HG02970 (cell line): Measurements from ENCODE around the gene PLPP1.

Experiments used
- ATAC-seq: cut with Tn5 transposase; IDR thresholded peaks from one replicate; pipeline ENCODE4 v1.9.1; 2021; ENCODE audit warnings: mild to moderate bottlenecking, moderate library complexity, moderate number of reproducible peaks; ENCODE audit not compliant: unreplicated experiment, low FRiP score

The PLPP1 gene

DNA sequence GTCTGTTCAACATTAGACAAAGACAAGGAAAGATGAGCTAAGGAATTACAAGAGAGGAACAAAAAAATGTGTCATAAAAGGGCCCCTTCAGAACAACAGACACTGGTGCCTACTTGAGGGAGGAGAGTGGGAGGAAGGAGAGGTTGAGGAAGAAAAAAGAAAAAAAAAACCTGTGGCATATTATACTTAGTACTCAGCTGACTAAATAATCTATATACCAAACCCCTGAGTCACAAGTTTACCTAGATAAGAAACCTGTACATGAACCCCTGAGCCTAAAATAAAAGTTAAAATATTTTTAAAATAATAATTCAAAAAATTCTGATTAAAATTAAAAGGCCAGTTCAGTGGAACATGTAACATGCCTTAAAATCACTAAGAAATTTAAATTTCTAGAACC, 119.7 kb downstream of the PLPP1 start:
- no peak for ATAC-seq

DNA sequence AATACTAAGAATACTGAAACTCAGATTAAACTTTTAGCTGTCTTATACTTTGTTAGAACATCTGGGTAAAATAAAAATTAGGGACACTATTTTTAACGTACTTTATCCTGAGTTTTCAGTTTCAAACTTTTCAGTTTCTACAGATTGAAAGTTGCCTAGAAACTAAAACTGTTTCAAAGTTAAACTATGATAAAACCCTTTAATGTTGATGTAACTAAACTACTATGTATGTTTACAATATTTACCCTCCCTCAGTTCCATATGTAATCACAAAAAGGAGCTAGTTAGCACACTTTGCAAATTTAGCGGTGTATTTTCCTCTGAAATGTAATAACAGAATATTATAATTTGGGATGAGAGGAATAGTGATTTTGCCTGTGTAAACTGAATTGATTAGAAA, 121.1 kb downstream of the PLPP1 start:
- ATAC-seq: no peak

DNA sequence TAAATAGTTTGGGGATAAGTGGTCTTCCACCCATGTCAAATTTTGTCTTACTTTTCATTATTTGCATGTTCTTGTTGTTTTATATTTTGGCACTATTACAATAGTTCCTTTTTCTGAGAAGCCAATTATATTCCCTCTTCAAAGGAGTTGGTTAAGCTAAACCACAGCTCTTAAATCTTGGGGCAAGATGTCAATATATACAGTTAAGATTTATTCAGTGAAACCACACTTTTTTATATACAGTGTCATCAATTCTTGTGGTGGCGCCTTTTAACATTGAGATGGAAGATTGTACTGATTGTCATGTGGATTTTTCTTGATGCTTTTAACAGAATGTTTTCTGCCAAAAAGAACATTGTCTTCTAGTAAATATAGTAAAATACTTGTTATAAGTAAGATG, 122.9 kb downstream of the PLPP1 start:
- ATAC-seq: no peak

DNA sequence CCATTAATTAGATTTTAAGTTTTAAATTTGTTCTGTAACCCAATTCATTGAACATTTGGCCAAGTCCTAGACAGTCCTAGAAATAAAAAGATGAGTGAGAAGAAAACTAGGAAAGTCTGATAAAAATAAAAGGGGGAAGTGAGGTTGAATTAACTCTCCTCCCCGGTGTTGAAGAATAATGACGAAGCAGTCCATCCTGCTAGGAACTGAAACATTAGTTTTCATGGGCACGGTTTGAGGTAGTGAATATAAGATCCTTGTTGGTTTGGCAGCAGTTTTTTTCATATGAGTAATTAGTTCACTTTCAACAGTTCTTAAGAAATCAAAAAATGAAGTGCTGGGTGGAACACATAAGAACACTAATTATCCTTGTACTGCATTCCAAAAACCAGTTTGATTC, 123.9 kb downstream of the PLPP1 start:
- no peak for ATAC-seq

DNA sequence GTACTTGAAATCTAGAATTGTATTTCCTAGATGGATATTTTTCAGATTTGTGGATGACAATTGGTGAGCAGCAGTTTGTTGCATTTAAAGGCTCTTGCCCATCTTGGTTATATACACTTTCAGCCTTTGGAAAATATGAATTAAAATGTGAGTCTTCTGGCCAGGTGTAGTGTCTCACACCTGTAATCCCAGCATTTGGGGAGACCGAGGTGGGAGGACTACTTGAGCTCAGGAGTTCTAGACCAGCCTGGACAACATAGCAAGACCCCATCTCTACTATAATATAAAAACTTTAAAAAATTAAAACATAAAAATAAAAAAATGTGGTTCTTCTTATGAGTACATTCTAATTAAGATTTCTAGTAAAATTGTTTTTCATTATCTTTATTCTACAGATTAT, 125.0 kb downstream of the PLPP1 start:
- ATAC-seq: no peak

DNA sequence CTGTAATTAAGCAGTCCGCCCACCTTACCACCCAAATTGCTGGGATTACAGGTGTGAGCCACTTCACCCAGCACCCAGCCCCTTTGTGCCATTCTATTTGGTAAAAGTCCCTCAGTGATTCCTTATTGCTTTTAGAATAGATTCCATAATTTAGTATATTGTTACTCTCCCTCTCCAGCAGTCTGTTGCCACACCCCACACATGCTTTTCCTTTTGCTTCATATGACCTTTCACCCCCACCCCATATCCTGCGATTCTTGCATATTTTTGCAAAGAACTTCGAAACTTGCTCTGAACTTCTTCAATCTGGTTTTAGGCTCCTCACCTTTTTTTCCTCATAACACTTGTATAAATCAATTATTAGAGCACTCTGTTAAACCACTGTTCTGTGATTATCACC, 126.8 kb downstream of the PLPP1 start:
- no peak for ATAC-seq

DNA sequence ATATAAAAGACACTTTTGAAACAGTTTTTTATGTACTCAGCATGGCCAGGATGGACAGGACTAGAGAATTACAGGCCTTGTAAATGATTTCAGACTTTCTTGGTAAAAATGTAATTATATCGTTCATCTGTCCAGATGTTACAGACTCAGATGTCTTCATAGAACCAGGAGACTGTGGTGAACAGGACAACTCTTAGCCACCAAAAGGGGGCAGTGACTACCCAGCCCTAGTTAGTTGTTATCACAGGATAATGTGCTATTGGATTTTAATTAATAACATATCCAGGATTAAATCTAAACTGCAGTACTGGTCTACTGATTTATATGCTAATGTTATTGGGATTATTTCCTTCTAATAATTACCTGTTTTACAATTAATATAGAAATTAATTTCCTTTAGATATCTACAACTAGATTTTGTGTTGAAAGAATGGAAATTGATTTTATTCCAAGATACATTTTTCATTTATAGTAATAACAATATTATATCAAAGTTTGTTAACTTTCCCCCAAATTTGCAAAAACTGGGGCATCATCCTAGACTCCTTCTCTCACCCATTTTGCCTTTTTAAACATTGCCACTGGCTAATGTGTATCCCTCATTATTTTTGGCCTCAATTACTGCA, 127.6 kb downstream of the PLPP1 start:
- ATAC-seq: no peak

DNA sequence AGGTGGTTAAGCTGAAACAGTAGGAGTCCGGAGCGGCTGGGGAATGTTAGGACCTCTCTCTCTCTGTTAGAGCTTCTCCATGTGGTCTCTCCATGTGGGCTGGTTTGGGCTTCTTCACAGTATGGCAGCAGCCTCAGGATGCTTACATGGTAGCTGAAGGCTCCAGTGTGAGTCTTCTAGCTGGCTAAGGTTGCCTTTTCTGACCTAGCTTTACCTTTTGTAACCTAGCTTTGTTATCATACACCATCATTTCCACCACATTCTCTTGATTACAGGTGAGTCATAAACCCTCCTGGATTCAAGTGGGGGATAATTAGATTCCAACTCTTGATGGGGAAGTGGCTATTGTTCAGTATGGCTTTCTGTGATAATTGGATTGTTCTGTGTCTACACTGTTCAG, 128.5 kb downstream of the PLPP1 start:
- no peak for ATAC-seq

DNA sequence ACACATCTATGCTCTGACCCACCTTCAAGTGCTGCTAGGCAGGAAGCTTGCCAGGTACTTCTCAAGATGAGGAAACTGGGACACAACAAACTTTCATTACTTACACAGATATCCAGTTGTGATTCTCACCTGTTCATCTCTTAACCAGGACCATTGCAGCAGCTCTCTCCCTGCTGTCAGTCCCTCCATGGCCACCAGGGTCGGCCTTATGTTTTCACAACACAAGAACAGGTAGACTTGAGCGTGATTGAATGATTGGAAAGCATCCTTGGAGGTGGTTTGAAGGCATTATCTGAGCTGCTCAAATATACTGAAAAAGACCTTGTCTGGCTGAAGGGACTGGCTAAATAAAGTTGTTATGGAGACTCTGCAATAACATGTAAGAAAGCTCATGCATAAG, 132.6 kb downstream of the PLPP1 start:
- no peak for ATAC-seq

DNA sequence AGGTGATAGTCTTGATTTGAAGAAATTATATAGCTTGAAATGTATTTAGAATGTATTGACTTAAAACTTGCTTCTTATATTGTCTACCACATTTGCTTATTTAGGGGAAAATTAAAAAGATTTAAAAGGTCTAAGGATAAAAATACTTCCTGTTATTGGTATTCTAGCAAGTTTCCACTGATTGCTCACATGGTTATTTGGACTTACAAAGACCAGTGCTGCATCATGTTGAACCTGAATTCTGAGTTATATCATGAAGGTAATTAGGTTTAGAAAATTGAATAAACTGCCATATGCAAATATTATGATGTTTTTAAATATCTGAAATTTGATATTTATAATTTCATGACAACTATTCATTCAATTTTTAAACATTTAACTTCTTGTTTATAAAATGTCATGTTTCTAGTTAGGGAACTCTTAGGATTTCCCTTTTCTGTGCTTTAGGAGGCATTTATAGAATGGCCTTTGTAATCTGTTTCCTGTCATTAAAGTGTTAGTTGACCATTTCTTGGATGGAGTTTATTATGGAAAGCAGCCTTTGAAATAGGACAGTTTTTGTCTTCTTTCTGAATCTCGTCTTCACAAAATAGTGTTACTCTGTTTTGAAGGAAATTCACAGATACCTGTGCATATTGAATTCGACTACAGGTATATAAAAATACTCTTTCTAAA, 141.1 kb downstream of the PLPP1 start:
- no peak for ATAC-seq

DNA sequence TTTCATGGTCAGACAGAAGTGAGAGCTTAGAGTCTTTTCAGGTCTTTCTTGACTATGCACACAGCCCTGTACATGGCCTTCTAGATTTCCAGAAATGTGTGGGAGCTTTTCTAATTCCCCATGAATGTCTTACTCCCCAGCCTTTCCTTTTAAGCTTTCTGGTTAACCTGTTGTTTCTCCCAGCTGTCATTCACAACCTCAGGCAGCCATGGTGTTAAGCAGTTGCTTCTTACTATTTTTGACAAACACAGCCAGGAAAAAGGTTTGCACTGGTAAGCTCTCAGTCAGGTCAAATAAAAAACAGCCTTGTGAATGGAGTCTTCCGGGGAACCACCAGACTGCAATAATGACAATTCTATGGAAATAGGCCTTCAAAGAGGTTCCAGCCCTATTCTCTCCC, 142.1 kb downstream of the PLPP1 start:
- no peak for ATAC-seq

DNA sequence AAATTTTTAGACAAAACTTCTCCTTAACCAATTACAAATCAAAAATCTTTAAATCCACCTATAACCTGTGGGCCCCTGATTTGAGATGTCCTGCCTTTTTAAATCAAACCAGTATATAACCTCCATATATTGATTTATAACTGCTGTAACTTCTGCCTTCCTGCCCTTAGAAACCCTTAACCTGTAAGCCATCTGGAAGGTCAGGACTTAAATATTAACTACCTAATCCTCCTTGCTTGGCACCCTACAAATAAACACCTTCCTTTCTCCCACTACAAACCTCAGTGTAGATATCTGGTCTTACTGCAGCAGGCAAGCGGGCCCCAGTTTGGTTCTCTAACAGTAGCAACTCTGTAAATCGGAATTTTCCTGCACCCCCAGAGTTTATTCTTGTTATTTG, 143.1 kb downstream of the PLPP1 start:
- ATAC-seq: no peak

DNA sequence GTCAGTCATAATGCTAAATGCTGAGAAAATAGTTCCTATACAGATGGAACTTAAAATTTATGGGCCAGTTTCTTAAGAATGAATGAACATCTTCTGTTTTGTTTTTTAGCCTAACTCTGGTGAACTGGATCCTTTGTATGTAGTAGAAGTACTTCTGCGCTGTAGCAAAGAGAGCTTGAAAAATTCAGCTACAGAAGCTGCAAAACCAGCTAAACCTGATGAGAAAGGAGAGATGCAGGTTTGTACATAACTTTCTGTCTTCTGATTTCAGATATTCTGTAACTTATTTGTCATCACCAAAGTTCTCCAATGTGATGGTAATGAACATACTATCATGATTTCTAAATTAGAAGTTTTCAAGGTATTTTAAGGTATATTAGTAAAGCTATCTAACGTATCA, 146.9 kb downstream of the PLPP1 start:
- no peak for ATAC-seq

DNA sequence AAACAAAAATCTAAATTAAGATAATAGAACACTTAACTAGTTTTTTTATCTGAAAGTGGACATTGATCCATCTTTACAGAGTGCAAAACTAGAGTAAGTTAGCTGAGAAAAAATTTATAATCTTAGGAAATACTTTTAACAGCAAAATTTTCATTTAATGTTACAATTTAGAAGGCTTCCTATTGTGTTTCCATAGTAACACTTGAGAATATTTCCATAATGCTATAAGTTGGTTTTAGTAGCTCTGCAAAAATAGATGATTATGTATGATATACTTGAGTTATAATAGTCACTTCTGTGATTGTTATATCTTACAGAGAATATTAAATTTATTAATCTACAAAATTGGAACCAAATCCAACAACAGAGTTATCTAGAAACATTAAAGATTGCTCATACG, 148.4 kb downstream of the PLPP1 start:
- no peak for ATAC-seq

DNA sequence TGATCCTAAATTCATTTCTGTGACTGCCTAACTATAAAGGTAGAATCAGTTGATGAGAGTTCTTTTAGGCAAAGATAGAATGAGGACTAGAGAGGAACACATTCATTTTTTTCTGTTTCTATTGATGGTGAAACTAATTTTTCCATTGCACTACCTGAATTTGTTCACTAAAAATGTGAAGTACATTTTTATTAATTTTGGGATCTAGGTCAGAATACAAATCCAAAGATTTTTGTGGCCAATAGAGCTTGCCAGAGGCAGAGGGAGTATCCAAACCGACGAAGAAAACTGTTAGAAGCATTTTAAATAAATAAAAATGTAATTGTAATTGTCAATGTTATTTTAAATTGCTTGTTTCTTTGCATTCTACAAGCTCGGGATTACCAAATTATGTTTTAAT, 148.9 kb downstream of the PLPP1 start:
- ATAC-seq: no peak

DNA sequence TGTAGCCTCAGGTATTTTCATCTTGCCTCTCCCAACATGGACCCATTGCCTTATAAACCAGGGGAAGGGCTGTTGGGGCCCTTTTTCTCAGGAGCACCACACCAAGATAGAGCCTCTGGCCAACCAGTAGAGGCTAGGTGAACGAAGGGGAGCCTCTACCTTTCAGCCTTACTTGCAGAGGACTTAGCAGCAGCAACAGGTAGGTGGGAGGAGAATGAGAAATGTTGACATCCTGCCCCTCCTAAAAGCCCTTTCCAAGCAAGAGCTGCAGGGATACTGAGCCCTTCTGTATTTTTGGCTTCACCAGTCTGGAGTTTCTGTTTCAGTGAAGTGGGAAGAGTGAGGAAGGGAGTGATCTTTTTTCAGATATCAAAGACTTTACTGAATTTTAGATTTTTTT, 149.5 kb downstream of the PLPP1 start:
- ATAC-seq: no peak

DNA sequence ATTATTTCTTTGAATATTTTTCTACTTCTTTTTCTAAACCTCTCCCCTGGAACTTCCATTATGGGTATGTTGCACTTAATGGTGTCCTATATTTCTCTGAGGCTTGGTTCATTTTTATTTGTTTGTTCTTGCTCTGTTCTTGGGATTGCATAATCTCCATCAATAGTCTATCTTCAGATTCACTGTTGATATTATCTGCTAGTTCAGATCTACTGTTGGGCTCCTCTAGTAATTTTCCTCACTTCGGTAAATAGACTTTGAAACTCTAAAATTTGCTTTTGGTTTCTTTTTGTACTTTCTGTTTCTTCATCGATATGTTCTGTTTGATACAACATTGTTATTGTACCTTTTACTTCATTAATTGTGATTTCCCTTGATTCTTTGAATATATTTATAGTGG, 150.7 kb downstream of the PLPP1 start:
- ATAC-seq: no peak

DNA sequence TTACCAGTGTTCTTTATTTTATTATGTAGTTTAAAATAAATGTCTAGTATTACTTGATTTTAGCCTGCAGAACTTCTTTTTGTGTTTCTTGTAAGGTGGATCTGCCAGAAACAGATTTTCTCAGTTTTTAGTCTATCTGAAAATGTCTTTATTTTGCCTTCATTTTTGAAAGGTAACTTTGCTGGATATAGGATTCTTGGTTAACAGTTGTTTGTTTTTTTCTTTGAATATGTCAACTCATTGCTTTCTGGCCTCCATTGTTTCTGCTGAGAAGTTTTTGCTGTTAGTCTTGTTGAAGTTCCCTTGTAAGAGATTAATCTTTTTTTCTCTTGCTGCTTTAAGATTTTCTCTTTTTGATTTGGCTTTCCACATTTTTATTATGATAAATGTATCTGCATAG, 151.5 kb downstream of the PLPP1 start:
- ATAC-seq: no peak

DNA sequence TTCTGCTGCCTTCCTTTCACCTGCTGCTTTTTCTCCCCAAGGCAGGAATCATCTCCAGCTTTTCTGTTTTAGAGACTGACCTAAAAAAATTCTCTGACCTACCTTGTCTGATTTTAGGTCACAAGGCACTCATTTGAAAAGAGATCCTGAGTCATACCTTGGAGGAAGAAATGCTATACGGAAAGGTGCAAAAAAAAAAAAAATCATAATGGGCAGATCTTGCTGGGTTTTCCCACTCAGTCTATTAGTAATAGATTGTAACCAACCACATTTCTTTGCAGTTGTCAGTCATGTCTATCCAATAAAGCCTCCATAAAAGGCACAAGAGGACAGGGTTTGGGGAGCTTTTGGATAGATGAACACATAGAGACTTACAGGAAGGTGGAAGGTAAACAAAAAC, 157.0 kb downstream of the PLPP1 start:
- no peak for ATAC-seq
